HFFc6 (cell line): ENCODE data around the gene LSMEM2. TPM values are rescaled to one million over a fixed set of nuclear protein-coding genes. Genes with fewer than 3 reads are reported as not detected.
"Not testable (repeated sequence)": the region's sequence is repeated elsewhere in the genome, so short reads cannot be mapped to it uniquely, and the experiment has no call there.

Source experiments
- DNase-seq: peaks from one replicate; pipeline ENCODE4 v3.0.0-alpha.2; 2018
- H3K27ac Mint-ChIP-seq: 2 replicates; pipeline ENCODE4 v1.8.0; 2020; ENCODE audit warnings: mild to moderate bottlenecking, mixed read lengths
- H3K27me3 Mint-ChIP-seq: 2 replicates; pipeline ENCODE4 v1.8.0; 2021; ENCODE audit warnings: mild to moderate bottlenecking, moderate library complexity, mixed read lengths; ENCODE audit not compliant: insufficient read depth
- H3K36me3 Mint-ChIP-seq: 2 replicates; pipeline ENCODE4 v1.8.0; 2021; ENCODE audit warnings: low read depth, mixed read lengths
- H3K4me1 Mint-ChIP-seq: 2 replicates; pipeline ENCODE4 v1.8.0; 2020; ENCODE audit warnings: low read depth, mixed read lengths
- H3K4me3 Mint-ChIP-seq: 2 replicates; pipeline ENCODE4 v1.8.0; 2020; ENCODE audit warnings: mild to moderate bottlenecking, moderate library complexity, mixed read lengths
- H3K9me3 Mint-ChIP-seq: 2 replicates; pipeline ENCODE4 v1.8.0; 2020; ENCODE audit warnings: mild to moderate bottlenecking, mixed read lengths
- CTCF ChIP-seq: fragments of 200-600 bp; sonication (generic); IDR thresholded peaks from 2 replicates; pipeline ENCODE4 v1.5.0; 2021; ENCODE audit warnings: antibody characterized with exemption, mild to moderate bottlenecking
- total RNA-seq, 6 experiments: library from RNA; stranded (reverse); fragmentation: NEBNext Ultra II Directional; extraction: Animal tissue kit (Norgen Biotek cat#: 25700); gene quantifications; 2 replicates in 1 of 6; 3 replicates in 5 of 6; pipeline ENCODE4 v1.2.3, GENCODE V29; 2021

LSMEM2 gene
- total RNA-seq, 6 experiments from 2014 or later, result 0.11 to 0.13 TPM; not detected in 4

GRCh38 chr3:50278123-50278879 lies 586 bp upstream of the LSMEM2 start:
- Mint-ChIP-seq H3K9me3 (no peaks in the 10 kb centered on the region), H3K27me3 (peaks cover 1% of the 10 kb centered on the region), H3K36me3 (no peaks in the 10 kb centered on the region), H3K4me3 (no peak overlapping the region), H3K4me1 (peaks cover 6% of the 10 kb centered on the region), H3K27ac (no peak overlapping the region)
- DNase-seq, result no peak
- no peak for TF ChIP-seq CTCF

GRCh38 chr3:50279255-50280016 lies 549 bp downstream of the LSMEM2 start:
- H3K9me3 Mint-ChIP-seq, result no peaks in the 10 kb centered on the region
- H3K27me3 Mint-ChIP-seq, result peaks cover 1% of the 10 kb centered on the region

GRCh38 chr3:50284121-50284520 lies 5.2 kb downstream of the LSMEM2 start:
- not testable (repeated sequence) for H3K27me3 Mint-ChIP-seq, H3K4me1 Mint-ChIP-seq, H3K9me3 Mint-ChIP-seq, H3K27ac Mint-ChIP-seq, DNase-seq, H3K36me3 Mint-ChIP-seq, H3K4me3 Mint-ChIP-seq

More at GRCh38 chr3:50279255-50280016, 549 bp downstream of the LSMEM2 start:
- no peak for DNase-seq
- H3K36me3 Mint-ChIP-seq, result no peaks in the 10 kb centered on the region
- H3K4me1 Mint-ChIP-seq, result peaks cover under 1% of the 10 kb centered on the region; the same call in 1 of the 2 replicates
- no peak overlapping the region for H3K4me3 Mint-ChIP-seq
- no peak for TF ChIP-seq CTCF
- H3K27ac Mint-ChIP-seq, result no peak overlapping the region

GRCh38 chr3:50286322-50287227 lies 7.7 kb downstream of the LSMEM2 start:
- no peak overlapping the region for H3K27ac Mint-ChIP-seq
- no peaks in the 10 kb centered on the region for H3K9me3 Mint-ChIP-seq

GRCh38 chr3:50287262-50287661 lies 8.4 kb downstream of the LSMEM2 start:
- Mint-ChIP-seq H3K27ac (no peak overlapping the region), H3K36me3 (peaks cover 10% of the 10 kb centered on the region), H3K27me3 (no peaks in the 10 kb centered on the region; the same call in 1 of the 2 replicates), H3K4me3 (no peak overlapping the region), H3K4me1 (peaks cover 7% of the 10 kb centered on the region), H3K9me3 (no peaks in the 10 kb centered on the region)
- TF ChIP-seq CTCF, result no peak
- DNase-seq, result no peak

More at GRCh38 chr3:50286322-50287227, 7.7 kb downstream of the LSMEM2 start:
- peaks cover 7% of the 10 kb centered on the region for H3K4me1 Mint-ChIP-seq
- DNase-seq, result no peak
- no peak for TF ChIP-seq CTCF
- H3K27me3 Mint-ChIP-seq, result no peaks in the 10 kb centered on the region; the same call in 1 of the 2 replicates
- peaks cover 10% of the 10 kb centered on the region for H3K36me3 Mint-ChIP-seq
- H3K4me3 Mint-ChIP-seq, result no peak overlapping the region
